GM12864 (cell line): ENCODE results near the gene TAF8.

ENCODE experiments used
- DNase-seq: peaks from one replicate; pipeline ENCODE4 v3.0.0-alpha.2; 2011; ENCODE audit warnings: low read depth
- H3K4me3 ChIP-seq: 2 replicates; pipeline ENCODE4 v1.5.1; 2011; ENCODE audit warnings: mild to moderate bottlenecking, low read depth, low read length, control low read depth
- TF ChIP-seq, protein P1 (sequence below): IDR thresholded peaks from 2 replicates; pipeline ENCODE4 v1.5.1; 2011; ENCODE audit warnings: low read depth, mild to moderate bottlenecking, moderate library complexity, low read length, control low read depth, inconsistent platforms; ENCODE audit errors: missing control alignments

Gene TAF8

GRCh38 chr6:42136508-42137193, 86.3 kb downstream of the TAF8 start:
- DNase-seq: no peak
- no peak overlapping the region for H3K4me3 ChIP-seq
- TF ChIP-seq, protein P1, sequence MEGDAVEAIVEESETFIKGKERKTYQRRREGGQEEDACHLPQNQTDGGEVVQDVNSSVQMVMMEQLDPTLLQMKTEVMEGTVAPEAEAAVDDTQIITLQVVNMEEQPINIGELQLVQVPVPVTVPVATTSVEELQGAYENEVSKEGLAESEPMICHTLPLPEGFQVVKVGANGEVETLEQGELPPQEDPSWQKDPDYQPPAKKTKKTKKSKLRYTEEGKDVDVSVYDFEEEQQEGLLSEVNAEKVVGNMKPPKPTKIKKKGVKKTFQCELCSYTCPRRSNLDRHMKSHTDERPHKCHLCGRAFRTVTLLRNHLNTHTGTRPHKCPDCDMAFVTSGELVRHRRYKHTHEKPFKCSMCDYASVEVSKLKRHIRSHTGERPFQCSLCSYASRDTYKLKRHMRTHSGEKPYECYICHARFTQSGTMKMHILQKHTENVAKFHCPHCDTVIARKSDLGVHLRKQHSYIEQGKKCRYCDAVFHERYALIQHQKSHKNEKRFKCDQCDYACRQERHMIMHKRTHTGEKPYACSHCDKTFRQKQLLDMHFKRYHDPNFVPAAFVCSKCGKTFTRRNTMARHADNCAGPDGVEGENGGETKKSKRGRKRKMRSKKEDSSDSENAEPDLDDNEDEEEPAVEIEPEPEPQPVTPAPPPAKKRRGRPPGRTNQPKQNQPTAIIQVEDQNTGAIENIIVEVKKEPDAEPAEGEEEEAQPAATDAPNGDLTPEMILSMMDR: peak; percentile 44
